Activated CD8-positive, alpha-beta T cell treated with anti-CD3 and anti-CD28 coated beads for 36 hours (primary cell): Measurements from ENCODE around the gene C1QTNF8. TPM values are rescaled to one million over a fixed set of nuclear protein-coding genes. Genes with fewer than 3 reads are reported as not detected.

Experiments
- ATAC-seq: fragments of 200-7000 bp; cut with Tn5 transposase; one replicate; pipeline ENCODE4 v1.10.0; 2021; ENCODE audit warnings: mild to moderate bottlenecking, moderate library complexity
- CTCF ChIA-PET: fragments of 350-600 bp; sonication (Branson Sonifier 250); formaldehyde crosslinking; loops from one replicate; lab custom pipeline; 2021; ENCODE audit warnings: antibody characterized with exemption; lab: Charles Lee
- POLR2A ChIA-PET: fragments of 350-600 bp; sonication (Branson Sonifier 250); formaldehyde crosslinking; loops from one replicate; lab custom pipeline; 2021; ENCODE audit warnings: antibody characterized with exemption; lab: Charles Lee
- DNase-seq: peaks from one replicate; pipeline ENCODE4 v3.0.0-alpha.2; 2020
- H3K27ac Mint-ChIP-seq: one replicate; pipeline ENCODE4 v1.8.0; 2021; ENCODE audit warnings: mild to moderate bottlenecking, mixed read lengths
- H3K27me3 Mint-ChIP-seq: one replicate; pipeline ENCODE4 v1.8.0; 2021; ENCODE audit warnings: mixed read lengths
- H3K36me3 Mint-ChIP-seq: one replicate; pipeline ENCODE4 v1.8.0; 2021; ENCODE audit warnings: low read depth, mixed read lengths
- H3K4me1 Mint-ChIP-seq: one replicate; pipeline ENCODE4 v1.8.0; 2021; ENCODE audit warnings: low read depth, mixed read lengths
- H3K4me3 Mint-ChIP-seq: one replicate; pipeline ENCODE4 v1.8.0; 2021; ENCODE audit warnings: mild to moderate bottlenecking, moderate library complexity, mixed read lengths
- H3K9me3 Mint-ChIP-seq: one replicate; pipeline ENCODE4 v1.8.0; 2021; ENCODE audit warnings: mixed read lengths
- CTCF ChIP-seq: fragments of 200-600 bp; IDR thresholded peaks from one replicate; pipeline ENCODE4 v1.8.0; 2022; ENCODE audit warnings: antibody characterized with exemption, mild to moderate bottlenecking
- intact Hi-C: fragments of 100-400 bp; cut with micrococcal nuclease; formaldehyde crosslinking; loops from one replicate; pipeline ENCODE4 v1.10.0; 2022
- total RNA-seq, 2 experiments: library from RNA; stranded (reverse); gene quantifications; one replicate each; pipeline ENCODE4 v1.2.3, GENCODE V29; 2021

Gene C1QTNF8
- total RNA-seq, 2 experiments from 2014 or later, result not detected

- H3K27me3 Mint-ChIP-seq, result peaks cover 19% of the 10 kb centered on the region
- no peak for ATAC-seq
- intact Hi-C loops, result no loop called here
- H3K9me3 Mint-ChIP-seq, result peaks cover 4% of the 10 kb centered on the region
- H3K4me3 Mint-ChIP-seq, result no peak overlapping the region
- H3K27ac Mint-ChIP-seq, result no peak overlapping the region
- no peak for TF ChIP-seq CTCF
- H3K36me3 Mint-ChIP-seq, result no peaks in the 10 kb centered on the region
- H3K4me1 Mint-ChIP-seq, result no peaks in the 10 kb centered on the region
- ChIA-PET CTCF (interaction anchor here (2.3 kb wide), 1 partner anchor 9 kb away, joined by 8 read pairs; no protein-coding TSS in a partner anchor), POLR2A (no interaction called here)
- DNase-seq, result no peak
Measured at GRCh38 chr16:1063728-1064127, 32.3 kb downstream of the C1QTNF8 start.

- intact Hi-C loops, result no loop called here
- POLR2A ChIA-PET, result no interaction called here
- no peak overlapping the region for H3K4me3 Mint-ChIP-seq
- peaks cover 4% of the 10 kb centered on the region for H3K9me3 Mint-ChIP-seq
- ATAC-seq (no peak), DNase-seq (no peak)
- no peaks in the 10 kb centered on the region for H3K4me1 Mint-ChIP-seq
- CTCF ChIA-PET, result no interaction called here
- H3K36me3 Mint-ChIP-seq, result no peaks in the 10 kb centered on the region
- H3K27ac Mint-ChIP-seq, result no peak overlapping the region
- H3K27me3 Mint-ChIP-seq, result peaks cover 19% of the 10 kb centered on the region
- no peak for TF ChIP-seq CTCF
Measured at GRCh38 chr16:1062895-1063294, 33.1 kb downstream of the C1QTNF8 start.

- Mint-ChIP-seq H3K9me3 (peaks cover 4% of the 10 kb centered on the region), H3K27me3 (peaks cover 14% of the 10 kb centered on the region), H3K36me3 (no peaks in the 10 kb centered on the region), H3K27ac (no peak overlapping the region), H3K4me3 (no peak overlapping the region), H3K4me1 (no peaks in the 10 kb centered on the region)
- no peak for TF ChIP-seq CTCF
- ChIA-PET CTCF (no interaction called here), POLR2A (no interaction called here)
- ATAC-seq, result no peak
- intact Hi-C loops, result no loop called here
- DNase-seq, result no peak
Measured at GRCh38 chr16:1061769-1062505, 34.1 kb downstream of the C1QTNF8 start.

- ATAC-seq (no peak), DNase-seq (no peak)
- intact Hi-C loops, result no loop called here
- Mint-ChIP-seq H3K9me3 (peaks cover 4% of the 10 kb centered on the region), H3K27ac (no peak overlapping the region), H3K4me1 (no peaks in the 10 kb centered on the region), H3K27me3 (peaks cover 9% of the 10 kb centered on the region), H3K4me3 (no peak overlapping the region), H3K36me3 (no peaks in the 10 kb centered on the region)
- ChIA-PET CTCF (no interaction called here), POLR2A (no interaction called here)
- no peak for TF ChIP-seq CTCF
Measured at GRCh38 chr16:1060416-1061340, 35.4 kb downstream of the C1QTNF8 start.

- DNase-seq, result no peak
- no peak overlapping the region for H3K4me3 Mint-ChIP-seq
- intact Hi-C loops, result loop anchor here (10.0 kb wide), 1 partner anchor 245 kb away; no protein-coding TSS in a partner anchor
- no peak for ATAC-seq
- H3K36me3 Mint-ChIP-seq, result no peaks in the 10 kb centered on the region
- no peak for TF ChIP-seq CTCF
- peaks cover 4% of the 10 kb centered on the region for H3K9me3 Mint-ChIP-seq
- no peaks in the 10 kb centered on the region for H3K4me1 Mint-ChIP-seq
- H3K27ac Mint-ChIP-seq, result no peak overlapping the region
- POLR2A ChIA-PET, result no interaction called here
- no peaks in the 10 kb centered on the region for H3K27me3 Mint-ChIP-seq
- CTCF ChIA-PET, result no interaction called here
Measured at GRCh38 chr16:1059310-1059709, 36.7 kb downstream of the C1QTNF8 start.
